K562 (cell line): ENCODE measurements around the gene PHF21A. TPM values are rescaled to one million over a fixed set of nuclear protein-coding genes. Genes with fewer than 3 reads are reported as not detected.

Experiments used
- ATAC-seq: fragments of 200-7000 bp; cut with Tn5 transposase; 3 replicates; pipeline ENCODE4 v1.9.1; 2020; ENCODE audit warnings: moderate library complexity
- BruUV-seq: library from RNA; stranded (reverse); fragments of 400-500 nt; replicated peaks from 2 replicates; lab custom pipeline; 2021; lab: Mats Ljungman, UMichigan
- CTCF ChIA-PET: fragments of 300-600 bp; formaldehyde crosslinking; extraction: SDS; loops from one replicate; lab custom pipeline; 2021; ENCODE audit warnings: low intra/inter-chr PET ratio; lab: Yijun Ruan, JAX
- POLR2A ChIA-PET: fragments of 300-600, 350-650 bp; sonication (Branson Sonifier 250); formaldehyde crosslinking; extraction: SDS; loops from one replicate; lab custom pipeline; 2021; ENCODE audit warnings: antibody characterized with exemption, inconsistent platforms; lab: Yijun Ruan, JAX
- DNase-seq, 4 experiments: peaks; one replicate each; pipeline versions ENCODE4 v3.0.0 to v3.0.0-alpha.2; 2011 to 2018; ENCODE audit warnings: low spot score in 3 of 4, mixed read lengths in 3 of 4; ENCODE audit errors: extremely low read depth in 1 of 4
- FAIRE-seq: peaks from 2 replicates; lab custom pipeline; 2011; peaks lifted over from hg19 to GRCh38; lab: Jason Lieb, UNC
- H2AFZ ChIP-seq: 2 replicates; pipeline ENCODE4 v1.6.0; 2011; ENCODE audit warnings: low read depth, low read length, control low read depth, inconsistent platforms
- H3K27ac ChIP-seq: fragments of 200-600 bp; 3 replicates; pipeline ENCODE4 v1.8.0; 2011; ENCODE audit warnings: low read depth, mild to moderate bottlenecking, control low read depth, inconsistent platforms, low read length, moderate library complexity, mixed read lengths; ENCODE audit errors: extremely low read depth
- H3K27me3 ChIP-seq, 2 experiments: fragments of 300-600 bp in 1 of 2; 2 replicates in 1 of 2; 3 replicates in 1 of 2; pipeline versions ENCODE4 v1.6.0 to v1.8.0; 2011; ENCODE audit warnings: inconsistent platforms in 2 of 2, low read length in 2 of 2, mild to moderate bottlenecking in 1 of 2, mixed read lengths in 1 of 2, moderate library complexity in 1 of 2; ENCODE audit not compliant: control insufficient read depth in 2 of 2, insufficient read depth in 2 of 2
- H3K36me3 ChIP-seq: fragments of 300-600 bp; 3 replicates; pipeline ENCODE4 v1.8.0; 2011; ENCODE audit warnings: mild to moderate bottlenecking, low read length, inconsistent platforms; ENCODE audit not compliant: control insufficient read depth, insufficient read depth
- H3K4me1 ChIP-seq, 2 experiments: fragments of 200-600 bp in 1 of 2; replicated peaks in 1 of 2; 2 replicates in 1 of 2; 3 replicates in 1 of 2; pipeline versions ENCODE4 v1.5.1 to v1.8.0; 2011; ENCODE audit warnings: inconsistent platforms in 2 of 2, low read length in 2 of 2, mild to moderate bottlenecking in 1 of 2, mixed read lengths in 1 of 2, moderate library complexity in 1 of 2; ENCODE audit not compliant: control insufficient read depth in 2 of 2, insufficient read depth in 2 of 2
- H3K4me2 ChIP-seq: 2 replicates; pipeline ENCODE4 v1.6.1; 2011; ENCODE audit warnings: low read length, control low read depth, inconsistent platforms, mixed read lengths; ENCODE audit not compliant: insufficient read depth
- H3K4me3 ChIP-seq: fragments of 200-600 bp; sonication (generic), shearing (Covaris generic); 2 replicates; pipeline ENCODE4 v1.5.1; 2016; ENCODE audit warnings: control low read depth, inconsistent platforms
- H3K79me2 ChIP-seq: fragments of 200-600 bp; 3 replicates; pipeline ENCODE4 v1.8.0; 2011; ENCODE audit warnings: low read length, inconsistent platforms; ENCODE audit not compliant: control insufficient read depth, insufficient read depth
- H3K9ac ChIP-seq, 2 experiments: 2 replicates each; pipeline versions ENCODE4 v1.6.0 to v1.6.1; 2011; ENCODE audit warnings: low read depth in 2 of 2, low read length in 2 of 2, control low read depth in 1 of 2, inconsistent platforms in 1 of 2, mild to moderate bottlenecking in 1 of 2, mixed read lengths in 1 of 2; ENCODE audit not compliant: insufficient read depth in 1 of 2
- H3K9me1 ChIP-seq: one replicate; pipeline ENCODE4 v1.6.0; 2011; ENCODE audit warnings: inconsistent platforms, mild to moderate bottlenecking, low read length, moderate library complexity; ENCODE audit not compliant: control insufficient read depth, insufficient read depth
- H3K9me3 ChIP-seq: replicated peaks from 2 replicates; pipeline ENCODE4 v1.5.1; 2011; ENCODE audit warnings: low read depth, low read length, inconsistent platforms; ENCODE audit not compliant: control insufficient read depth, insufficient read depth
- H4K20me1 ChIP-seq: replicated peaks from 2 replicates; pipeline ENCODE4 v1.6.1; 2011; ENCODE audit warnings: low read length, inconsistent platforms, mixed read lengths; ENCODE audit not compliant: control insufficient read depth, insufficient read depth
- KLF1 ChIP-seq: fragments of 450-650 bp; IDR thresholded peaks from 2 replicates; pipeline ENCODE4 v1.6.1; 2016; ENCODE audit warnings: missing genetic modification characterization, missing compliant biosample characterization
- WGBS: fragments of 100-300 bp; shearing (Covaris generic); methylation state at CpG from one replicate; pipeline ENCODE4 v1.1.6; 2016; ENCODE audit warnings: low coverage, mixed read lengths; ENCODE audit not compliant: insufficient coverage; ENCODE audit errors: missing lambda C conversion rate; 5-methylcytosine and 5-hydroxymethylcytosine counted together
- in situ Hi-C: fragments of 300-500 bp; cut with MboI; formaldehyde crosslinking; loops from 4 replicates; pipeline ENCODE4 v1.15.0; 2018; ENCODE audit warnings: inconsistent platforms, mixed read lengths
- intact Hi-C: fragments of 100-400 bp; cut with micrococcal nuclease; formaldehyde crosslinking; loops from 2 replicates; pipeline ENCODE4 v1.14.2; 2022
- polyA plus RNA-seq, 8 experiments: library from polyadenylated mRNA; depleted of rRNA in 4 of 8; stranded (reverse) in 5 of 8; unstranded in 3 of 8; fragments of >200 nt; fragmentation: Nextera tagmentation in 2 of 8; fragmentation: Illumina TruSeq in 1 of 8; extraction: Ambion mirVana in 2 of 8; extraction: Trizol in 1 of 8; gene quantifications; 2 replicates each; pipeline versions ENCODE4 v1.2.1 to v1.2.3, GENCODE V29; 2011 to 2014; ENCODE audit warnings: inconsistent platforms in 1 of 8, missing spikeins in 1 of 8
- total RNA-seq, 7 experiments: library from RNA; depleted of rRNA in 6 of 7; stranded (reverse); fragments of >200 nt in 6 of 7; fragmentation: Illumina TruSeq in 2 of 7; extraction: Trizol in 2 of 7; gene quantifications; 2 replicates each; pipeline versions ENCODE4 v1.2.1 to v1.2.3, GENCODE V29; 2011 to 2021; ENCODE audit warnings: low replicate concordance in 1 of 7
- TF ChIP-seq, protein P1 (sequence below), 3 experiments: IDR thresholded peaks in 2 of 3; conservative IDR thresholded peaks in 1 of 3; 2 replicates each; pipeline ENCODE4 v1.5.1; 2011 to 2012; ENCODE audit warnings: low read length in 3 of 3, mild to moderate bottlenecking in 3 of 3, control low read depth in 2 of 3, improper control_type of control experiment in 1 of 3, inconsistent platforms in 1 of 3, low read depth in 1 of 3, mixed read lengths in 1 of 3, moderate library complexity in 1 of 3; ENCODE audit not compliant: insufficient read depth in 2 of 3

The PHF21A gene
- total and polyA plus RNA-seq, 9 of the 15 experiments (the other 6 are each of a cell fraction or from before 2014, with no cell fraction given): 1.5 to 32.4 (median 10.7) TPM

- in situ Hi-C loops (no loop called here), intact Hi-C loops (loop anchor here (5.0 kb wide), 1 partner anchor 41 kb away; no protein-coding TSS in a partner anchor)
- H3K9me1 ChIP-seq: no peaks in the 10 kb centered on the region
- no peaks in the 10 kb centered on the region for H4K20me1 ChIP-seq
- TF ChIP-seq KLF1: no peak
- TF ChIP-seq, protein P1, sequence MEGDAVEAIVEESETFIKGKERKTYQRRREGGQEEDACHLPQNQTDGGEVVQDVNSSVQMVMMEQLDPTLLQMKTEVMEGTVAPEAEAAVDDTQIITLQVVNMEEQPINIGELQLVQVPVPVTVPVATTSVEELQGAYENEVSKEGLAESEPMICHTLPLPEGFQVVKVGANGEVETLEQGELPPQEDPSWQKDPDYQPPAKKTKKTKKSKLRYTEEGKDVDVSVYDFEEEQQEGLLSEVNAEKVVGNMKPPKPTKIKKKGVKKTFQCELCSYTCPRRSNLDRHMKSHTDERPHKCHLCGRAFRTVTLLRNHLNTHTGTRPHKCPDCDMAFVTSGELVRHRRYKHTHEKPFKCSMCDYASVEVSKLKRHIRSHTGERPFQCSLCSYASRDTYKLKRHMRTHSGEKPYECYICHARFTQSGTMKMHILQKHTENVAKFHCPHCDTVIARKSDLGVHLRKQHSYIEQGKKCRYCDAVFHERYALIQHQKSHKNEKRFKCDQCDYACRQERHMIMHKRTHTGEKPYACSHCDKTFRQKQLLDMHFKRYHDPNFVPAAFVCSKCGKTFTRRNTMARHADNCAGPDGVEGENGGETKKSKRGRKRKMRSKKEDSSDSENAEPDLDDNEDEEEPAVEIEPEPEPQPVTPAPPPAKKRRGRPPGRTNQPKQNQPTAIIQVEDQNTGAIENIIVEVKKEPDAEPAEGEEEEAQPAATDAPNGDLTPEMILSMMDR (IDR thresholded peaks at IDR 0.05 in 2 of 3, conservative IDR thresholded peaks at IDR 0.05 in 1 of 3; ENCODE audit: insufficient read depth in 2 of 3, low read depth in 1 of 3, low read length in 3 of 3): peak in 2 of 3 experiments; percentile 29 to 30; a peak in 2 of 6 replicates
- H3K9ac ChIP-seq: no peak overlapping the region
- H3K4me1 ChIP-seq: peaks cover 6 to 15% of the 10 kb centered on the region in 2 experiments; a peak in 4 of 5 replicates
- H3K9me3 ChIP-seq: no peaks in the 10 kb centered on the region
- H3K4me3 ChIP-seq: no peak overlapping the region
- POLR2A ChIA-PET: interaction anchor here (0.7 to 2.4 kb wide), 7 partner anchors 11 to 64 kb away, joined by 3 to 9 read pairs (median 5); no protein-coding TSS in a partner anchor
- no peak overlapping the region for H2AFZ ChIP-seq
- H3K27ac ChIP-seq: peak overlapping the region; percentile 69; the same call in 1 of the 3 replicates
- no TSS peak for BruUV-seq
- ATAC-seq: peak; percentile 20; the same call in 2 of the 3 replicates
- no peak overlapping the region for H3K4me2 ChIP-seq
- DNase-seq: no peak
- FAIRE-seq: no peak
- H3K36me3 ChIP-seq: peaks cover 5% of the 10 kb centered on the region; the same call in 1 of the 3 replicates
- H3K27me3 ChIP-seq: no peaks in the 10 kb centered on the region
- 58% methylated on average over 2 of the region's 2 CpGs for WGBS
- H3K79me2 ChIP-seq: no peaks in the 10 kb centered on the region
- CTCF ChIA-PET: no interaction called here
Observed at GRCh38 chr11:46075928-46076327, 45.3 kb downstream of the PHF21A start.
